ENCODE measurements around the gene GPATCH2.

The GPATCH2 gene

GRCh38 chr1:217498209-217498608 is 132.7 kb downstream of the GPATCH2 start:
- no peaks in the 10 kb centered on the region for H3K27me3 ChIP-seq (ENCODE audit: insufficient read depth, low read depth, severe bottlenecking)
- no peak overlapping the region for H3K4me3 ChIP-seq (ENCODE audit: low read depth, low read length)
- H3K27ac ChIP-seq = no peak overlapping the region
- no peak for TF ChIP-seq CTCF (IDR thresholded peaks at IDR 0.05; ENCODE audit: low read depth, low read length)
- H3K9me3 ChIP-seq (ENCODE audit: severe bottlenecking) = no peaks in the 10 kb centered on the region
- DNase-seq = no peak
- H3K36me3 ChIP-seq = no peaks in the 10 kb centered on the region

- no peaks in the 10 kb centered on the region for H3K9me3 ChIP-seq (ENCODE audit: severe bottlenecking)
- H3K27ac ChIP-seq = no peak overlapping the region
- no peaks in the 10 kb centered on the region for H3K36me3 ChIP-seq
- no peak for DNase-seq
- H3K4me3 ChIP-seq (ENCODE audit: low read depth, low read length) = no peak overlapping the region
- no peak for TF ChIP-seq CTCF (IDR thresholded peaks at IDR 0.05; ENCODE audit: low read depth, low read length)
- no peaks in the 10 kb centered on the region for H3K27me3 ChIP-seq (ENCODE audit: insufficient read depth, low read depth, severe bottlenecking)
These were observed 135.6 kb downstream of the GPATCH2 start for GRCh38 chr1:217495249-217495648.

GRCh38 chr1:217494767-217495166 is 136.1 kb downstream of the GPATCH2 start:
- Histone ChIP-seq H3K36me3 (no peaks in the 10 kb centered on the region), H3K27ac (no peak overlapping the region), H3K27me3 (ENCODE audit: insufficient read depth, low read depth, severe bottlenecking) (no peaks in the 10 kb centered on the region), H3K4me3 (ENCODE audit: low read depth, low read length) (no peak overlapping the region), H3K9me3 (ENCODE audit: severe bottlenecking) (no peaks in the 10 kb centered on the region)
- TF ChIP-seq CTCF (IDR thresholded peaks at IDR 0.05; ENCODE audit: low read depth, low read length) = no peak
- no peak for DNase-seq

DNA sequence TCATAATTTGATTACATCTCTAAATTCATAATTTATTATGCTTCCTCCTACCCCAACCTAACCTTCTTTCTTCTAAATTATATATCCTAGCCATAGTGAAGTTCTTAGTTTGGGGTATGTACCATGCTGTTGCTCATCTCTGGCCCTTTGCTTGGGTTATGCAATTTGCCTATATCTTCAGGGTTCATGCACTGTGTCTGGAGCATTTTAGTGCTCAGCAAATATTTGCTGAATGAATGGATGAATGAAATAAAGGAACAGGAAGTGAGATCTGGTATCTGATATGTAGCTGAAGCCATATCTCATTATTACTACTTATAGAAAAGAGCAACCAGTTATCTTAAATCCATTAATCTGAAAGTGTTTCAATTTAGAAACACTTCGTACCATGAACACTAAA is 137.6 kb downstream of the GPATCH2 start:
- no peak overlapping the region for H3K27ac ChIP-seq
- no peaks in the 10 kb centered on the region for H3K27me3 ChIP-seq (ENCODE audit: insufficient read depth, low read depth, severe bottlenecking)
- no peak overlapping the region for H3K4me3 ChIP-seq (ENCODE audit: low read depth, low read length)
- no peak for TF ChIP-seq CTCF (IDR thresholded peaks at IDR 0.05; ENCODE audit: low read depth, low read length)
- no peaks in the 10 kb centered on the region for H3K9me3 ChIP-seq (ENCODE audit: severe bottlenecking)
- H3K36me3 ChIP-seq = no peaks in the 10 kb centered on the region
- DNase-seq = no peak

DNA sequence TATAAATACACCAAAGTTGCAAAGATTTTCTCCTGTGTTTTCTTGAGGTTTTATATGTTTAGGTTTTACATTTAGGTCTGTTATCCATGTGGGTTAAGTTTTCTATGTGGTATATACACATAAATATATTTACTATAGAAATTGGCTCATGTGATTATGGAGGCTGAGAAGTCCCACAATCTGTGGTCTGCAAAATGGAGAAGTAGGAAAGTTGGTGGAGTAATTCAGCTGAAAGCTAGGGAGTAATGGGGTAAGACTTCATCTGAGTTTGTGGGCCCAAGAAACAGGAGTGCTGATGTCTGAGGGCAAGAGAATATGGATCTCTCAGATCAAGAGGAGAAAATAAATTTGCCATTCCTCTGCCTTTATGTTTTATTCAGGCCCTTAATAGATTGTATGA is 146.0 kb downstream of the GPATCH2 start:
- H3K36me3 ChIP-seq = no peaks in the 10 kb centered on the region
- H3K27me3 ChIP-seq (ENCODE audit: insufficient read depth, low read depth, severe bottlenecking) = no peaks in the 10 kb centered on the region
- no peak for TF ChIP-seq CTCF (IDR thresholded peaks at IDR 0.05; ENCODE audit: low read depth, low read length)
- no peak overlapping the region for H3K4me3 ChIP-seq (ENCODE audit: low read depth, low read length)
- no peak overlapping the region for H3K27ac ChIP-seq
- no peaks in the 10 kb centered on the region for H3K9me3 ChIP-seq (ENCODE audit: severe bottlenecking)
- DNase-seq = no peak

DNA sequence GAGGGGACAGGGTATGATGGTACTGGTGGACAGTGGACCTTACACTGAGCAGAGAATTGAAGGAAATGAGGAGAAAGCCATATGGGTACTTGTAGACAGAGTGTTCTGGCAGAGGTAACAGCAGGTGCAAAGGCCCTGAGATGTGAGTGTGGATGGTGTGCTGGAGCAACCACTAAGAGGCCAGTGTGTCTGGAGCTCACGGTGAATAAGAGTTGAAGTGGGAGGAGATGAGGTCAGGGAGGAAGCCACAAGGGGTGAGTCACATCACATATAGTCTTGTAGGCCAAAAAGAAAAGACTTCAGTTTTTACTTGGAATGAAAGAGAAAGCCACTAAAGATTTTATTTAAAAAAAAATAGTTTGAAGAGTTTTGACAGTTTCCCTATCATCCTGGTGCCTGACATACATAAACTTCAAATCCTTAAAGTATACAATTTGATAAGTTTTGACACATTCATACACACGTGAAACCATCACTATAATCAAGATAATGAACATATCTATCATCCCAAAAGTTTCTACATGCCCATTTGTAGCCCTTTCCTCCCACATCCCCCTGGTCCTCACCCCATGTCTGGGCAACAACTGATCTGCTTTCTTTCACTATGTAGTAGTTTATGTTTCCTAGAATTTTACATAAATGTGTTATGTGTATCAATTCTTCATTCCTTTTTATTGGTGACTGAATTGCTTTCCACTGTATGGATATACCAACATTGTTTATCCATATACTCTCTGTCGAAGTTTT is 148.4 kb downstream of the GPATCH2 start:
- DNase-seq = no peak
- no peak for TF ChIP-seq CTCF (IDR thresholded peaks at IDR 0.05; ENCODE audit: low read depth, low read length)
- Histone ChIP-seq H3K4me3 (ENCODE audit: low read depth, low read length) (no peak overlapping the region), H3K36me3 (no peaks in the 10 kb centered on the region), H3K9me3 (ENCODE audit: severe bottlenecking) (no peaks in the 10 kb centered on the region), H3K27me3 (ENCODE audit: insufficient read depth, low read depth, severe bottlenecking) (no peaks in the 10 kb centered on the region), H3K27ac (no peak overlapping the region)

Measured in WERI-Rb-1 (cell line).